HCT116 (cell line): ENCODE measurements around the gene SYNC. TPM values are rescaled to one million over a fixed set of nuclear protein-coding genes. Genes with fewer than 3 reads are reported as not detected.

Source experiments
- ATAC-seq: fragments of 200-7000 bp; cut with Tn5 transposase; 2 replicates; pipeline ENCODE4 v1.9.1; 2020; ENCODE audit warnings: mild to moderate bottlenecking, moderate library complexity
- BruUV-seq: library from RNA; stranded (reverse); fragments of 400-500 nt; replicated peaks from 2 replicates; lab custom pipeline; 2021; lab: Mats Ljungman, UMichigan
- CTCF ChIA-PET: fragments of 300-600 bp; sonication (Branson Sonifier 250); formaldehyde crosslinking; loops from one replicate; lab custom pipeline; 2021; ENCODE audit warnings: antibody characterized with exemption; lab: Charles Lee
- POLR2A ChIA-PET: fragments of 300-600, 350-600 bp; sonication (Branson Sonifier 250); formaldehyde crosslinking; loops from one replicate; lab custom pipeline; 2021; ENCODE audit warnings: antibody characterized with exemption; lab: Charles Lee
- RAD21 ChIA-PET, 2 experiments: fragments of 300-600 bp; sonication (Branson Sonifier 250); formaldehyde crosslinking; loops; one replicate each; lab custom pipeline; 2023; ENCODE audit warnings: low total read pairs in 2 of 2; ENCODE audit not compliant: uncharacterized antibody in 2 of 2, unreplicated experiment in 2 of 2, low non-redundant PET in 1 of 2; lab: Charles Lee
- DNase-seq: peaks from one replicate; pipeline ENCODE4 v3.0.0-alpha.2; 2010; ENCODE audit warnings: low read depth, low spot score
- H2AFZ ChIP-seq: fragments of 200-600 bp; shearing (Covaris generic), sonication (generic); 2 replicates; pipeline ENCODE4 v1.6.1; 2017; ENCODE audit warnings: low read depth, mixed run types, mixed read lengths, antibody characterized with exemption, low read length; ENCODE audit not compliant: poor library complexity, severe bottlenecking
- H3K27ac ChIP-seq: 2 replicates; pipeline ENCODE4 v1.5.1; 2012; ENCODE audit warnings: low read depth, low read length
- H3K27me3 ChIP-seq: fragments of 200-600 bp; sonication (generic); 2 replicates; pipeline ENCODE4 v1.6.1; 2016; ENCODE audit warnings: mixed run types, low read length, mixed read lengths; ENCODE audit not compliant: insufficient read depth
- H3K36me3 ChIP-seq, 2 experiments: fragments of 200-500 bp in 1 of 2; fragments of 200-600 bp in 1 of 2; sonication (Bioruptor generic) in 1 of 2; sonication (generic) in 1 of 2; 2 replicates each; pipeline versions ENCODE4 v1.5.1 to v1.6.1; 2014 to 2016; ENCODE audit warnings: low read length in 2 of 2, inconsistent platforms in 1 of 2, mixed read lengths in 1 of 2, mixed run types in 1 of 2; ENCODE audit not compliant: insufficient read depth in 2 of 2, control insufficient read depth in 1 of 2
- H3K4me1 ChIP-seq, 2 experiments: fragments of 200-600 bp in 1 of 2; sonication (generic) in 1 of 2; 2 replicates each; pipeline versions ENCODE4 v1.5.1 to v1.6.1; 2012 to 2017; ENCODE audit warnings: low read length in 2 of 2, inconsistent platforms in 1 of 2, mild to moderate bottlenecking in 1 of 2, mixed read lengths in 1 of 2, mixed run types in 1 of 2, moderate library complexity in 1 of 2; ENCODE audit not compliant: insufficient read depth in 2 of 2, control insufficient read depth in 1 of 2
- H3K4me2 ChIP-seq: fragments of 200-600 bp; sonication (generic); 2 replicates; pipeline ENCODE4 v1.6.1; 2017; ENCODE audit warnings: mixed run types, low read length, mixed read lengths
- H3K4me3 ChIP-seq, 2 experiments: fragments of 200-600 bp in 1 of 2; sonication (generic) in 1 of 2; replicated peaks in 1 of 2; 2 replicates each; pipeline ENCODE4 v1.5.1; 2011 to 2016; ENCODE audit warnings: low read length in 2 of 2, control low read depth in 1 of 2, low read depth in 1 of 2, mild to moderate bottlenecking in 1 of 2, mixed read lengths in 1 of 2, mixed run types in 1 of 2
- H3K79me2 ChIP-seq: fragments of 200-600 bp; sonication (generic); 2 replicates; pipeline ENCODE4 v1.6.1; 2017; ENCODE audit warnings: mild to moderate bottlenecking, mixed run types, low read length, moderate library complexity, mixed read lengths; ENCODE audit not compliant: insufficient read depth
- H3K9ac ChIP-seq: fragments of 200-600 bp; sonication (generic); 2 replicates; pipeline ENCODE4 v1.6.1; 2016; ENCODE audit warnings: low read length, mixed read lengths
- H3K9me2 ChIP-seq: fragments of 200-600 bp; sonication (generic), shearing (Covaris generic); 2 replicates; pipeline ENCODE4 v1.6.1; 2017; ENCODE audit warnings: mixed run types, mild to moderate bottlenecking, moderate library complexity; ENCODE audit not compliant: insufficient read depth
- H3K9me3 ChIP-seq, 2 experiments: fragments of 200-500 bp in 1 of 2; fragments of 200-600 bp in 1 of 2; sonication (Bioruptor generic) in 1 of 2; sonication (generic) in 1 of 2; 2 replicates each; pipeline ENCODE4 v1.6.1; 2014 to 2017; ENCODE audit warnings: low read length in 2 of 2, mixed read lengths in 2 of 2, inconsistent platforms in 1 of 2, low read depth in 1 of 2, mild to moderate bottlenecking in 1 of 2, mixed run types in 1 of 2, moderate library complexity in 1 of 2; ENCODE audit not compliant: control insufficient read depth in 1 of 2, insufficient read depth in 1 of 2
- H4K20me1 ChIP-seq: fragments of 200-600 bp; sonication (generic), shearing (Covaris generic); 2 replicates; pipeline ENCODE4 v1.6.1; 2017; ENCODE audit warnings: mixed run types, mild to moderate bottlenecking, moderate library complexity; ENCODE audit not compliant: insufficient read depth
- CBX3 ChIP-seq: IDR thresholded peaks from 2 replicates; pipeline ENCODE4 v1.6.1; 2012; ENCODE audit warnings: low read depth
- ELF1 ChIP-seq: IDR thresholded peaks from 2 replicates; pipeline ENCODE4 v1.6.1; 2012; ENCODE audit warnings: low read depth, borderline replicate concordance
- EZH2 ChIP-seq: fragments of 200-600 bp; sonication (generic); IDR thresholded peaks from 2 replicates; pipeline ENCODE4 v1.6.1; 2017; ENCODE audit warnings: antibody characterized with exemption, mixed run types
- EZH2phosphoT487 ChIP-seq: fragments of 200-600 bp; IDR thresholded peaks from 2 replicates; pipeline ENCODE4 v1.6.1; 2018; ENCODE audit warnings: antibody characterized with exemption, borderline replicate concordance
- FOSL1 ChIP-seq: IDR thresholded peaks from 2 replicates; pipeline ENCODE4 v1.6.1; 2012; ENCODE audit warnings: low read depth
- POLR2A ChIP-seq: IDR thresholded peaks from 2 replicates; pipeline ENCODE4 v1.7.0; 2011; ENCODE audit warnings: borderline replicate concordance; ENCODE audit not compliant: insufficient read depth, insufficient read length; ENCODE audit errors: extremely low read depth
- POLR2AphosphoS5 ChIP-seq: IDR thresholded peaks from 2 replicates; pipeline ENCODE4 v1.6.1; 2011; ENCODE audit warnings: mild to moderate bottlenecking, low read depth, low read length, moderate library complexity
- RAD21 ChIP-seq: IDR thresholded peaks from 2 replicates; pipeline ENCODE4 v1.6.1; 2012; ENCODE audit warnings: low read depth, mild to moderate bottlenecking
- SP1 ChIP-seq: IDR thresholded peaks from 2 replicates; pipeline ENCODE4 v1.6.1; 2012; ENCODE audit warnings: low read depth
- TCF7L2 ChIP-seq: IDR thresholded peaks from 2 replicates; pipeline ENCODE4 v1.7.0; 2011; ENCODE audit warnings: borderline replicate concordance, inconsistent platforms; ENCODE audit not compliant: insufficient read depth, insufficient read length; ENCODE audit errors: extremely low read depth
- ZFX ChIP-seq: fragments of 450-650 bp; IDR thresholded peaks from 2 replicates; pipeline ENCODE4 v1.6.1; 2017
- intact Hi-C: fragments of 100-400 bp; cut with micrococcal nuclease; formaldehyde crosslinking; loops from 2 replicates; pipeline ENCODE4 v1.10.0; 2022
- total RNA-seq: library from RNA; stranded (reverse); gene quantifications from one replicate; pipeline ENCODE4 v1.2.1, GENCODE V29; 2021; ENCODE audit not compliant: unreplicated experiment
- TF ChIP-seq, protein P1 (sequence below), 3 experiments: fragments of 200-600 bp in 1 of 3; sonication (generic) in 1 of 3; IDR thresholded peaks in 2 of 3; conservative IDR thresholded peaks in 1 of 3; 2 replicates each; pipeline ENCODE4 v1.5.1; 2012 to 2017; ENCODE audit warnings: low read depth in 2 of 3, low read length in 2 of 3, antibody characterized with exemption in 1 of 3, borderline replicate concordance in 1 of 3, control low read depth in 1 of 3, mild to moderate bottlenecking in 1 of 3, mixed read lengths in 1 of 3, mixed run types in 1 of 3, moderate library complexity in 1 of 3; ENCODE audit not compliant: insufficient read depth in 1 of 3
- TF ChIP-seq, protein P2 (sequence below): IDR thresholded peaks from 2 replicates; pipeline ENCODE4 v1.6.1; 2011; ENCODE audit warnings: mild to moderate bottlenecking, low read length, moderate library complexity; ENCODE audit not compliant: insufficient replicate concordance; ENCODE audit errors: extremely low read depth
- TF ChIP-seq, protein P3 (sequence below): IDR thresholded peaks from 2 replicates; pipeline ENCODE4 v1.6.1; 2012
- TF ChIP-seq, protein P4 (sequence below): IDR thresholded peaks from 2 replicates; pipeline ENCODE4 v1.6.1; 2012
- TF ChIP-seq, protein P5 (sequence below): IDR thresholded peaks from 2 replicates; pipeline ENCODE4 v1.6.1; 2012; ENCODE audit warnings: low read depth

Gene SYNC
- total RNA-seq, 1 experiment from 2014 or later: 1.3 TPM

DNA sequence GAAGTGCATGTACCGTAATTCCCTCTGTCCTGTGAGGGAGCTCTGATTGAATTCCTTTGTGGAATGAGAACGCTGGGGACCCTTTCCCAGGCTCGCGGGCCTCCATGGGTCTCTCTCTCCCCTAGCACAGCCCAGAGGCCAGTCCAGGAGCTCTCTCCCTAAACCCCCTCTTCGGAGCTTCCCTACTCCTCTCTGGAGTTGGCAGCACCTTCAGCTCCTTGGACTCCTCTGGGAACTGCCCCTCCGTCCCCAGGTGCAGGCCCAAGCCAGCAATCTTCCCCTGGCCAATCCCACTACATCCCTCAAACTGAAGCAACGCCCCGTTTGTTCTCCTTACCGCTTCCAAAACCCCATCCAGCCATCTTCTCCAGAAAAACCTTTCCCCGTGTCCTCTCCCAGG lies 10.5 kb upstream of the SYNC start:
- RAD21 ChIA-PET: interaction anchor here (0.9 to 2.3 kb wide), 6 partner anchors 32 to 312 kb away, joined by 3 to 41 read pairs (median 6); no protein-coding TSS in a partner anchor
- Histone ChIP-seq H2AFZ (no peak overlapping the region), H3K27ac (no peak overlapping the region)
- TF ChIP-seq RAD21 (no peak), EZH2phosphoT487 (no peak), POLR2AphosphoS5 (no peak), TCF7L2 (no peak), ELF1 (no peak), ZFX (no peak), SP1 (no peak), EZH2 (no peak), CBX3 (no peak), FOSL1 (no peak), POLR2A (no peak)
- TF ChIP-seq, protein P1, sequence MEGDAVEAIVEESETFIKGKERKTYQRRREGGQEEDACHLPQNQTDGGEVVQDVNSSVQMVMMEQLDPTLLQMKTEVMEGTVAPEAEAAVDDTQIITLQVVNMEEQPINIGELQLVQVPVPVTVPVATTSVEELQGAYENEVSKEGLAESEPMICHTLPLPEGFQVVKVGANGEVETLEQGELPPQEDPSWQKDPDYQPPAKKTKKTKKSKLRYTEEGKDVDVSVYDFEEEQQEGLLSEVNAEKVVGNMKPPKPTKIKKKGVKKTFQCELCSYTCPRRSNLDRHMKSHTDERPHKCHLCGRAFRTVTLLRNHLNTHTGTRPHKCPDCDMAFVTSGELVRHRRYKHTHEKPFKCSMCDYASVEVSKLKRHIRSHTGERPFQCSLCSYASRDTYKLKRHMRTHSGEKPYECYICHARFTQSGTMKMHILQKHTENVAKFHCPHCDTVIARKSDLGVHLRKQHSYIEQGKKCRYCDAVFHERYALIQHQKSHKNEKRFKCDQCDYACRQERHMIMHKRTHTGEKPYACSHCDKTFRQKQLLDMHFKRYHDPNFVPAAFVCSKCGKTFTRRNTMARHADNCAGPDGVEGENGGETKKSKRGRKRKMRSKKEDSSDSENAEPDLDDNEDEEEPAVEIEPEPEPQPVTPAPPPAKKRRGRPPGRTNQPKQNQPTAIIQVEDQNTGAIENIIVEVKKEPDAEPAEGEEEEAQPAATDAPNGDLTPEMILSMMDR (IDR thresholded peaks at IDR 0.05 in 2 of 3, conservative IDR thresholded peaks at IDR 0.05 in 1 of 3; ENCODE audit: borderline replicate concordance in 1 of 3, insufficient read depth in 1 of 3, low read depth in 2 of 3, low read length in 2 of 3): no peak
- TF ChIP-seq, protein P2, sequence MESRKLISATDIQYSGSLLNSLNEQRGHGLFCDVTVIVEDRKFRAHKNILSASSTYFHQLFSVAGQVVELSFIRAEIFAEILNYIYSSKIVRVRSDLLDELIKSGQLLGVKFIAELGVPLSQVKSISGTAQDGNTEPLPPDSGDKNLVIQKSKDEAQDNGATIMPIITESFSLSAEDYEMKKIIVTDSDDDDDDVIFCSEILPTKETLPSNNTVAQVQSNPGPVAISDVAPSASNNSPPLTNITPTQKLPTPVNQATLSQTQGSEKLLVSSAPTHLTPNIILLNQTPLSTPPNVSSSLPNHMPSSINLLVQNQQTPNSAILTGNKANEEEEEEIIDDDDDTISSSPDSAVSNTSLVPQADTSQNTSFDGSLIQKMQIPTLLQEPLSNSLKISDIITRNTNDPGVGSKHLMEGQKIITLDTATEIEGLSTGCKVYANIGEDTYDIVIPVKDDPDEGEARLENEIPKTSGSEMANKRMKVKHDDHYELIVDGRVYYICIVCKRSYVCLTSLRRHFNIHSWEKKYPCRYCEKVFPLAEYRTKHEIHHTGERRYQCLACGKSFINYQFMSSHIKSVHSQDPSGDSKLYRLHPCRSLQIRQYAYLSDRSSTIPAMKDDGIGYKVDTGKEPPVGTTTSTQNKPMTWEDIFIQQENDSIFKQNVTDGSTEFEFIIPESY: no peak
- TF ChIP-seq, protein P3, sequence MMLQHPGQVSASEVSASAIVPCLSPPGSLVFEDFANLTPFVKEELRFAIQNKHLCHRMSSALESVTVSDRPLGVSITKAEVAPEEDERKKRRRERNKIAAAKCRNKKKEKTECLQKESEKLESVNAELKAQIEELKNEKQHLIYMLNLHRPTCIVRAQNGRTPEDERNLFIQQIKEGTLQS: no peak
- TF ChIP-seq, protein P4, sequence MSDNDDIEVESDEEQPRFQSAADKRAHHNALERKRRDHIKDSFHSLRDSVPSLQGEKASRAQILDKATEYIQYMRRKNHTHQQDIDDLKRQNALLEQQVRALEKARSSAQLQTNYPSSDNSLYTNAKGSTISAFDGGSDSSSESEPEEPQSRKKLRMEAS: no peak
- TF ChIP-seq, protein P5, sequence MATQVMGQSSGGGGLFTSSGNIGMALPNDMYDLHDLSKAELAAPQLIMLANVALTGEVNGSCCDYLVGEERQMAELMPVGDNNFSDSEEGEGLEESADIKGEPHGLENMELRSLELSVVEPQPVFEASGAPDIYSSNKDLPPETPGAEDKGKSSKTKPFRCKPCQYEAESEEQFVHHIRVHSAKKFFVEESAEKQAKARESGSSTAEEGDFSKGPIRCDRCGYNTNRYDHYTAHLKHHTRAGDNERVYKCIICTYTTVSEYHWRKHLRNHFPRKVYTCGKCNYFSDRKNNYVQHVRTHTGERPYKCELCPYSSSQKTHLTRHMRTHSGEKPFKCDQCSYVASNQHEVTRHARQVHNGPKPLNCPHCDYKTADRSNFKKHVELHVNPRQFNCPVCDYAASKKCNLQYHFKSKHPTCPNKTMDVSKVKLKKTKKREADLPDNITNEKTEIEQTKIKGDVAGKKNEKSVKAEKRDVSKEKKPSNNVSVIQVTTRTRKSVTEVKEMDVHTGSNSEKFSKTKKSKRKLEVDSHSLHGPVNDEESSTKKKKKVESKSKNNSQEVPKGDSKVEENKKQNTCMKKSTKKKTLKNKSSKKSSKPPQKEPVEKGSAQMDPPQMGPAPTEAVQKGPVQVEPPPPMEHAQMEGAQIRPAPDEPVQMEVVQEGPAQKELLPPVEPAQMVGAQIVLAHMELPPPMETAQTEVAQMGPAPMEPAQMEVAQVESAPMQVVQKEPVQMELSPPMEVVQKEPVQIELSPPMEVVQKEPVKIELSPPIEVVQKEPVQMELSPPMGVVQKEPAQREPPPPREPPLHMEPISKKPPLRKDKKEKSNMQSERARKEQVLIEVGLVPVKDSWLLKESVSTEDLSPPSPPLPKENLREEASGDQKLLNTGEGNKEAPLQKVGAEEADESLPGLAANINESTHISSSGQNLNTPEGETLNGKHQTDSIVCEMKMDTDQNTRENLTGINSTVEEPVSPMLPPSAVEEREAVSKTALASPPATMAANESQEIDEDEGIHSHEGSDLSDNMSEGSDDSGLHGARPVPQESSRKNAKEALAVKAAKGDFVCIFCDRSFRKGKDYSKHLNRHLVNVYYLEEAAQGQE: no peak
- TF ChIP-seq, all 23 proteins: peak for 0
- H3K9me3 ChIP-seq: no peaks in the 10 kb centered on the region
- H3K4me3 ChIP-seq: no peak overlapping the region
- no TSS peak for BruUV-seq
- H3K4me2 ChIP-seq: no peak overlapping the region
- intact Hi-C loops: no loop called here
- CTCF ChIA-PET: interaction anchor here (0.8 to 3.3 kb wide), 15 partner anchors 9 to 373 kb away, joined by 3 to 108 read pairs (median 7); no protein-coding TSS in a partner anchor
- no peak overlapping the region for H3K9ac ChIP-seq
- ATAC-seq (no peak), DNase-seq (no peak)
- peaks cover 25 to 49% of the 10 kb centered on the region in 2 experiments for H3K4me1 ChIP-seq
- POLR2A ChIA-PET: interaction anchor here (0.6 to 2.1 kb wide), 4 partner anchors 12 to 61 kb away, joined by 4 to 13 read pairs (median 4); no protein-coding TSS in a partner anchor
- no peaks in the 10 kb centered on the region for H3K27me3 ChIP-seq
- no peaks in the 10 kb centered on the region for H3K79me2 ChIP-seq
- no peaks in the 10 kb centered on the region for H4K20me1 ChIP-seq
- H3K9me2 ChIP-seq: no peaks in the 10 kb centered on the region
- H3K36me3 ChIP-seq: no peaks in the 10 kb centered on the region
